ENCODE measurements around the gene MSL3B.

GRCh38 chr2:233818639-233819621 is 49.3 kb downstream of the MSL3B start:
- TF ChIP-seq ELF1 (tag; IDR thresholded peaks at IDR 0.05) = no peak
- TF ChIP-seq SIN3B (IDR thresholded peaks at IDR 0.05; ENCODE audit: low read depth) = no peak
- TF ChIP-seq TAF1 (IDR thresholded peaks at IDR 0.05; ENCODE audit: control insufficient read depth, extremely low read depth, insufficient read depth, low read length, severe bottlenecking) = no peak
- TF ChIP-seq BRF1 (IDR thresholded peaks at IDR 0.05; ENCODE audit: borderline replicate concordance, extremely low read depth, insufficient read length) = no peak
- no peak for TF ChIP-seq HNRNPH1 (optimal IDR thresholded peaks at IDR 0.05; ENCODE audit: low read depth, low read length)
- no peak for TF ChIP-seq MYC (IDR thresholded peaks at IDR 0.05; ENCODE audit: low read depth, low read length)
- TF ChIP-seq MYC (CRISPR knock-in tag; IDR thresholded peaks at IDR 0.05; ENCODE audit: borderline replicate concordance, low read depth) = no peak
- TF ChIP-seq HDAC2 (IDR thresholded peaks at IDR 0.05) = no peak
- TF ChIP-seq ATF3 (IDR thresholded peaks at IDR 0.05) = no peak
- no peak for TF ChIP-seq ATF3 (CRISPR knock-in tag; conservative IDR thresholded peaks at IDR 0.05)
- no peak for TF ChIP-seq NBN (IDR thresholded peaks at IDR 0.05; ENCODE audit: low read depth)
- no peak for TF ChIP-seq THRB (CRISPR knock-in tag; conservative IDR thresholded peaks at IDR 0.05)
- no peak for TF ChIP-seq PRDM10 (IDR thresholded peaks at IDR 0.05; ENCODE audit: partially characterized antibody)
- TF ChIP-seq AFF1 (IDR thresholded peaks at IDR 0.05; ENCODE audit: low read depth in 1 of 2, partially characterized antibody in 2 of 2) = no peak
- no peak for TF ChIP-seq FUS (optimal IDR thresholded peaks at IDR 0.05; ENCODE audit: low read depth, low read length)

Measured in K562 (cell line).